GM18517 (cell line): ENCODE data around the gene OR52M1.
"Not testable (repeated sequence)": the region's sequence is repeated elsewhere in the genome, so short reads cannot be mapped to it uniquely, and the experiment has no call there.

Experiments
- ATAC-seq: cut with Tn5 transposase; IDR thresholded peaks from one replicate; pipeline ENCODE4 v1.9.1; 2021; ENCODE audit warnings: mild to moderate bottlenecking, moderate library complexity; ENCODE audit not compliant: unreplicated experiment

Gene OR52M1

GRCh38 chr11:4544891-4545290 is at the start of gene OR52M1:
OR52M1 (plus strand) TSS chr11:4545191; CDS start chr11:4545191, 0 bp downstream.
- no peak for ATAC-seq

GRCh38 chr11:4495487-4495886 is 49.5 kb upstream of the OR52M1 start:
- ATAC-seq: no peak

DNA sequence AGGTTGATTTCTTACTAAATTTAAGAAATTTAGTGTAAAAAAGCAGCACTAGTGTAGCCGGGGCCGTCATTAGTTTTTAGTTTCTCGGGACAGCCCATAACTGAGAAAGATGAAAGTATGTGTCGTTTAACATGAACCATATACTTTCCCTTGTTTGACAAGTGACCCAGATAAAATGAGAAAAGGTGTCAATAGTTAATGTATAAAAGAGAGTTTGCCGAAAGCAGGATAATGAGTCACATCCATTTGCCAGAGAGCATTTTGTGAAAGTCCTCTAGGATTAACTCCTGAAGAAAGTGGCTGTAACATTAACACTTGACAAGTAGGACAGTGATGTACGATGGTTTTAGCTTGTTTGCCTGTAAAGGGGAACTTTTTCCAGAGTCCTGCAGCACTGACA is 49.0 kb upstream of the OR52M1 start:
- no peak for ATAC-seq

DNA sequence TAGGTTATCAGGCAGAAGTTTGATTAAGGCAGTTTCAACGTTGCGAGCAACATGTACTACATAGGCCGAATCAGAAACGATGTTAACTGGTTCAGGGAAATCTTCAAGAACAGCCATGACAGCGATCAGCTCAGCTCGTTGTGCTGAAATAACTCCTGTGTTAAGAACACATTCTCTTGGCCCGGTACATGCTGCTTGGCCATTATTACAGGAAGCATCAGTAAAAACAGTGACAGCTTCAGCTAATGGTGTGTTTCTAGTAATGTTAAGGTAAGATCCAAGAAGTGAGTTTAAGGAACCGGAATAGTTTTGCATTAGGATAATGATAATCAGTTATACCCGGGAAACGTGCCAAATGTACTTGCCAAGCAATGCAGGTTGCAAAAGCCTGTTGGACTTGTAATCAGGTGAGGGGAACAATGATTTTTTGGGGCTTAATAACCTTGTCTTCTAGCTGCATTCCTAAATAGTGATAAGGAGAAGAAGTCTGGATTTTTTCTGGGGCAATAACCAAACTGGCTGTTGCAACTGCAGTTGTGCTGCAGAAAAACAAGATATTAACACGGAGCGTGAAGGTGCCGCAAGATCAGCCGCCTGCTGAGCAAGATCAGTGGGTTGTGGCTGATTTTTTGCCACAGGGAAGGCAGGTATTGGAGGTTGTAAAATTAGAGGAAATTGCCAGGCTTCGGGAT is 48.3 kb upstream of the OR52M1 start:
- no peak for ATAC-seq

DNA sequence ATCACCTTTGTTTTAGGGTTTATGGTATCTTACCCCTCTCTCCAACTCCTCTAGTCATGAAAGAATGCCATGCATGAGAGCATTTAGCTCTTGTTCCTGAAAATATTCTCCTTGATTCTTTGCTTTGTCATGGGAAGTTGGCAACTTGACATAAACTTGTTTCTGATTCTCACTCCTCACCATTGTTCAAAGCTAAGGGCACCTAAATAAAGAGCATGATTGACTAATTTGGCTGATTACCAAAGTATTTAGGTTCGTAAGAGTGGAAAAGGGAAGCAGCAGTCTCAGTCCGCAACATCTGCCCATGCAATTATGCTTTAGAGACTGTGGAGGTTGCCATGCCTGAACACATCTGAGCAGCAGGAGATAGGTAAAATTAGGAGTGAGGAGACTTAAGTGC is 36.1 kb upstream of the OR52M1 start:
- ATAC-seq: no peak

DNA sequence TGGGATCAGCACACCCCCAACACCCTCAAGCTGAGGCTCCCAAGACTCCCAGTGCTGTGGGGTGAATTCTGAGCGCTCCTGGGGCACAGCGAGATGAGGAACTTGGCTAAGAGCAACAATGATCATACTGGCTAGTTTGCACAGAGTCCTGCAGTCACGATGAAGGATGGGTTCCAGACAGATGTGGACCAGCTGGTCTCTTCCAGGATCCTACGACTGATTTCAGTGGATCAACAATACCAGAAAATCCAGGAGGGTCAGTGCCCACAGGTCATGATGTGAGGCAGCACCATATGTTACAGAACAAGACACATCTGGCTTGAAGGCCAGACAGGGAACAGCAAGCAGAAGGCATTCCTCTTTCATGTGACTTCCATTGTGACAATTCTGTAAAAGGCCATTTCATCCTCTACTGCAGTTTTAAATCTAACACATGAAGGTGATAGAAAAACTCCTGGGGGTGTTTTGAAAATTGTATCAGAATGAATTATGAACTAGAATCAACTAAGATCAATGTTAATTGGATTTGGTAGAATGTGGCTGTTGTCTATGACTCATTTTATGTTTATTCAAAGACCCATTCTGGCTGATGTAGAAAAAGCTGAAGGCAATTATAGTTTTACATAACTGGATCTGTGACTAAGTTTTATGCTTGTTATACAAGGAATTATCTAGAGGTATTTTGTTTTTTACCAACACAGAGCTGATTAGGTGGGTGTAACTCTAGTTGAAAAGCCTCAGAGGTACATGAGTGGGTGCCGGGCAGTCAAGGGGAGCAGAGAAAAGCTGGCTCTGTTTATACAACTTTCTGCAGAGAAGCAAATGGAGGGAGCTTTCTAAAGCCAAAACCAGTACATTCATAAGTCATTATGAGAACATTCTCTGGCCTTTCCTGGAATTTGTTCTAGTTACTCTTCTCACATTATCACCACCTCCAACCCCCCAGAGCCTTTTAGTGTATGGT is 33.4 kb upstream of the OR52M1 start:
- no peak for ATAC-seq

GRCh38 chr11:4514196-4514595 is 30.8 kb upstream of the OR52M1 start:
- ATAC-seq: no peak

DNA sequence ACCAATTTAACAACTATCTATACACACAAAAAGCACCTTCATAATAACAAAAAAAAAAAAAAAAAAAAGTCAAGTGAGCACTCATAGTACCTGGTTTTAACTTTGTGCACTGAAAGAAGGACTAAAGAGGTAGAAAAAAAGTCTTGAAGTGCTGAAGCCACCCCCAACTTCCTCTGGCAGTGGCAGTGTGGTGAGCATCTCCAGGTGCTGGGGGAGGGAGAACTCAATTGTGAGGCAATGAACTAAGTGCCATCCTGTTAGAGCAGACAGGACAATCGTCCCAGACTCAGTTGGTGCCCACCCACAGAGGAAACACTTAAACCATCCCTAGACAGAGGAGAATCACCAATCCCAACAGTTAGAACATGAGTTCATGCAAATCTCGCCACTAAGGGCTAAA is 22.7 kb upstream of the OR52M1 start:
- no peak for ATAC-seq

DNA sequence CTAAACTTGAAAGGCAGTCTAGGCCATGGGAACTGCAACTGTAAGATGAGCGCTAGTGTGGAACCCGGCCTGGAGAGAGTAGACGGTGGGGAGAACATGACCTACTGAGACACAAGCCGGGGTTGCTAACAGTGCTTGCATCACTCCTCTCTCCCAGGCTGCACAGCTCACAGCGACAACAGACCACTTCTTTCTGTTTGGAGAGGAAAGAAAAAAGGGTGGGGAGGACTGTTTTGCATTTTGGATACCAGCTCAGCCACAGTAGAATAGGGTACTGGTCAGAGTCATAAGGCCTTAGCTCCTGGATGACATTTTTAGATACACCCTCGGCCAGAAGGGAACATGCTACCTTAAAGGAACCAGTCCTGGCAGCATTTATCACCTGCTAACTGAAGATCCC is 22.2 kb upstream of the OR52M1 start:
- no peak for ATAC-seq

DNA sequence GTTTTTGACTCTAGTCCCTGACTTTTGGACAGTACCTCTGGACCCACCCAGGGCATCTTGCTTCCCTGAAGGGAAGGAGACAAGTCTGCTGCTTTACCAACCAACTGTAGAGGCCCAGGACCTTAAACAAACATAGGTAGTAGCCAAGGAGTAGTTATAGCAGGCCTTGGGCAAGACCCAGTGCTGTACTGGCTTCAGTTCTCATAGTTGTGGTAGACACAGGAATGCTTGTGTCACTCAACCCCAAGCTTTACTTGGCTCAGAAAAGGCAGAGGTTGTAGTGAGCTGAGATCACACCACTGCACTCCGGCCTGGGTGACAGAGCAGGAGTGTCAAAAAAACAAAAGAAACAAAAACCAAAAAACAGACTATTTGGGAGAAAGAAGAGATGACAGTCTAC is 21.3 kb upstream of the OR52M1 start:
- no peak for ATAC-seq

GRCh38 chr11:4527926-4528325 is 17.1 kb upstream of the OR52M1 start:
- ATAC-seq: no peak

DNA sequence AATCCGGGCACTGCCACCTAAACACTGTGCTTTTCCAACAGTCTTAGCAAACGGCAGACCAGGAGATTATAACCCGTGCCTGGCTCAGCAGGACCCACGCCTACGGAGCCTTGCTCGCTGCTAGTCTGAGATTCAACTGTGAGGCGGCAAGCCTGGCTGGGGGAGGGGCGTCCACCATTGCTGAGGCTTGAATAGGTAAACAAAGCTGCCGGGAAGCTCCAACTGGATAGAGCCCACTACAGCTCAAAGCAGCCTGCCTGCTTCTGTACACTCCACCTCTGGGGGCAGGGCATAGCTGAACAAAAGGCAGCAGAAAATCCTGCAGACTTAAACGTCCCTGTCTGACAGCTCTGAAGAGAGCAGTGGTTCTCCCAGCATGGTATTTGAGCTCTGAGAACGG is 13.3 kb upstream of the OR52M1 start:
- not testable (repeated sequence) for ATAC-seq

- ATAC-seq: no peak
Observed at GRCh38 chr11:4539603-4540219, 5.3 kb upstream of the OR52M1 start.

DNA sequence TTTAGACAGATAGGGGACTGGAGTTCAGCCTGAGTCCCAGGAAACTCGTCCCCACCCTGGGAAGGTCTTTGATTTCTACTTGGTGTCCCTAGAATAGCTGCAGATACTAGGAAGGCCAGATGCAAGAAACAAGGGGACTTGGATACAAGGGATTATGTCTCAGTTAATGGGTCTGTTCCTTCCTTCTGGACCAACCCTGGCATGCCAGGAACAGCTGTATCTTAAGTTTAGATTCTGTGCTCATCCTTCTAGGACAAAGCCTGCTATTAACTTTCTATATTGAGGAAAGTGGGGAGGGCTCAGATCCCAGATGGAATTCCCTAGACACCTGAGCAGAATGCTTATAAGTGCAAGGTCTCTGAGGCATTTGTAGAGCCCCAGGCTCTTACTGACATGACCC is 3.9 kb upstream of the OR52M1 start:
- ATAC-seq: no peak

- ATAC-seq: no peak
Observed at GRCh38 chr11:4543561-4543960, 1.4 kb upstream of the OR52M1 start.

GRCh38 chr11:4546878-4547277 is 1.9 kb downstream of the OR52M1 start:
- no peak for ATAC-seq

DNA sequence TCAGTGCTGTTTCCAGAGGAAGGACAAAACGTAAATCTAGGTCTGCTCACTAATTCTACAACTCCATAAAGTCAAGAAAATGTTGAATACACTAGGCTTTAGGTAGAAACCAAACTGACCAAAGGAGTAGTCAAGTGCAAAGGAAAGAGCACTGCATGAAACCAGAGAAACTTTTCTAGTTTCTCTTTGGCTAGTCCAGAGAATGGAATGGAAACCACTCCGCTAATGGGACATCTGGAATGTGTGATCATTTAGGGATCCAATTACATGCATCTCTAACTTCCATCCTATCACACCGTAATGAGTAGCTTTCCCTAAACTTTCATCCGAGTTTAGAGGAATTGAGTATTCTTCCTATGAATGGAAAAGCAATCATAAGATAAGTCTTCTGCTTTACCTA is 2.4 kb downstream of the OR52M1 start:
- ATAC-seq: no peak

DNA sequence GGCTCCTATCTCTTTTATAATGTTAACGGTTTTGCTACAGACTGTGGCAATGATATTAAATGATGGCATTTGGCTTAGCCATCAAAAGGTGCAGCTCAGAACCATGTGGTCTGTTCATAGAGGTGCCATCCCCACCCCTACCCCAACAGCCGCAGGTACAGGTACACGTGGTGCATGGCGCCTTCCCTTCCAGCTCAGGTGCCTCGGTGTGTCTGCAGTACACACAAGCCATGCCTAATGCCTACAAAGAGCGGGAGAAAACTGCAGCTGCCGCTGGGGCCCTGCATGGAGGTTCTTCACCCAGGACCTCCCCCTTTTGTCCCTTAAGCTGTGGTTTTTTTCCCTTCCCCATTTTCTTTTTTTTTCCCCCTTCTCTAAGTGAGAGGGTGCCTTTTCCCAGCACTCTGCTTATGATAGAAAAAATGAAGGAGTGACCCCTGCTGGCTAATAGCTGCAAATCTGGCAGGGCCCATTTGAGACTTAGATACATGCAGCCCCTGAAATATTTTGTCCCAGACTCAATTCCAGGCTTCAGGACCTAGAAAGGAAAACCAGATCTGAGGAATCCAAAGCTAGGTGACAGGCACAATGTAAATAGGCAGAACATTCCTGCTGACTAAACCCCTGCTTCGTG is 6.5 kb downstream of the OR52M1 start:
- ATAC-seq: no peak

GRCh38 chr11:4559527-4560440 is 14.8 kb downstream of the OR52M1 start:
- ATAC-seq: no peak

- no peak for ATAC-seq
Observed at GRCh38 chr11:4560467-4560866, 15.5 kb downstream of the OR52M1 start.
